Non-pigmented ciliary epithelial cell (primary cell): ENCODE measurements around the gene XPA.

ENCODE experiments used
- DNase-seq: peaks from one replicate; pipeline ENCODE4 v3.0.0-alpha.2; 2010; ENCODE audit warnings: low read depth

The XPA gene

GRCh38 chr9:97651646-97652045, 45.5 kb downstream of the XPA start:
- DNase-seq = no peak

GRCh38 chr9:97647996-97648395, 49.1 kb downstream of the XPA start:
- DNase-seq = no peak

- DNase-seq = no peak
These were observed 51.4 kb downstream of the XPA start for GRCh38 chr9:97645720-97646119.

GRCh38 chr9:97640325-97640724, 56.8 kb downstream of the XPA start:
- DNase-seq = no peak

- DNase-seq = no peak
These were observed 58.5 kb downstream of the XPA start for GRCh38 chr9:97638666-97639065.

- no peak for DNase-seq
These were observed 60.2 kb downstream of the XPA start for GRCh38 chr9:97636903-97637302.

- DNase-seq = no peak
These were observed 62.1 kb downstream of the XPA start for GRCh38 chr9:97635026-97635425.

GRCh38 chr9:97633859-97634490, 63.2 kb downstream of the XPA start:
- no peak for DNase-seq

- peak; percentile 86 for DNase-seq
These were observed 63.9 kb downstream of the XPA start, which contains the start of the genes NCBP1 and TSTD2 for GRCh38 chr9:97632985-97633858. TSS of gene NCBP1 (plus strand) at chr9:97633821. CDS start at chr9:97633882, 61 bp downstream. TSS of gene TSTD2 (minus strand) at chr9:97633368. CDS start at chr9:97627562, 5,806 bp downstream.

GRCh38 chr9:97632248-97632984, 64.7 kb downstream of the XPA start:
- DNase-seq = peak; percentile 43

- no peak for DNase-seq
These were observed 66.5 kb downstream of the XPA start for GRCh38 chr9:97630591-97630990.

- DNase-seq = no peak
These were observed 68.0 kb downstream of the XPA start for GRCh38 chr9:97629156-97629555.

GRCh38 chr9:97628668-97629067, 68.5 kb downstream of the XPA start:
- no peak for DNase-seq

- DNase-seq = no peak
These were observed 69.5 kb downstream of the XPA start for GRCh38 chr9:97627624-97628023.

GRCh38 chr9:97625620-97626019, 71.5 kb downstream of the XPA start:
- DNase-seq = no peak
